GM19467 (cell line): ENCODE results near the gene H2AZ1.
"Not testable (repeated sequence)": the region's sequence is repeated elsewhere in the genome, so short reads cannot be mapped to it uniquely, and the experiment has no call there.

Experiments
- ATAC-seq: cut with Tn5 transposase; IDR thresholded peaks from one replicate; pipeline ENCODE4 v1.9.1; 2021; ENCODE audit warnings: mild to moderate bottlenecking, moderate library complexity; ENCODE audit not compliant: unreplicated experiment

H2AZ1 gene

GRCh38 chr4:99949999-99950912 lies at the start of gene H2AZ1:
Gene H2AZ1 (minus strand): TSS chr4:99950275. CDS start chr4:99950170, 105 bp downstream.
- peak; percentile 63 for ATAC-seq

- no peak for ATAC-seq
Measured at GRCh38 chr4:99998062-99998867, 48.2 kb upstream of the H2AZ1 start.

GRCh38 chr4:99991741-99992140 lies 41.7 kb upstream of the H2AZ1 start:
- ATAC-seq, result no peak

GRCh38 chr4:99987681-99988080 lies 37.6 kb upstream of the H2AZ1 start:
- ATAC-seq, result no peak

GRCh38 chr4:99986792-99987191 lies 36.7 kb upstream of the H2AZ1 start:
- no peak for ATAC-seq

- ATAC-seq, result no peak
Measured at GRCh38 chr4:99983289-99983943, 33.3 kb upstream of the H2AZ1 start.

- no peak for ATAC-seq
Measured at GRCh38 chr4:99979872-99980271, 29.8 kb upstream of the H2AZ1 start.

- ATAC-seq, result no peak
Measured at GRCh38 chr4:99971453-99972111, 21.5 kb upstream of the H2AZ1 start.

GRCh38 chr4:99968330-99968729 lies 18.3 kb upstream of the H2AZ1 start:
- no peak for ATAC-seq

- no peak for ATAC-seq
Measured at GRCh38 chr4:99966692-99967091, 16.6 kb upstream of the H2AZ1 start.

GRCh38 chr4:99965674-99966350 lies 15.7 kb upstream of the H2AZ1 start:
- ATAC-seq, result no peak

GRCh38 chr4:99965173-99965572 lies 15.1 kb upstream of the H2AZ1 start:
- ATAC-seq, result no peak

- ATAC-seq, result no peak
Measured at GRCh38 chr4:99961711-99962110, 11.6 kb upstream of the H2AZ1 start.

- ATAC-seq, result no peak
Measured at GRCh38 chr4:99960648-99961047, 10.6 kb upstream of the H2AZ1 start.

GRCh38 chr4:99958207-99958606 lies 8.1 kb upstream of the H2AZ1 start:
- not testable (repeated sequence) for ATAC-seq

GRCh38 chr4:99950913-99951254 lies 809 bp upstream of the H2AZ1 start:
- ATAC-seq, result no peak

GRCh38 chr4:99949034-99949998 lies 759 bp downstream of the H2AZ1 start:
- ATAC-seq, result peak; percentile 25

- no peak for ATAC-seq
Measured at GRCh38 chr4:99947608-99948007, 2.5 kb downstream of the H2AZ1 start.

- no peak for ATAC-seq
Measured at GRCh38 chr4:99947190-99947578, 2.9 kb downstream of the H2AZ1 start.
